Measurements from ENCODE around the gene ZSCAN5C.
"Not testable (repeated sequence)": the region's sequence is repeated elsewhere in the genome, so short reads cannot be mapped to it uniquely, and the experiment has no call there.

- TF ChIP-seq CTCF (IDR thresholded peaks at IDR 0.05; ENCODE audit: insufficient read depth, low read depth, low read length); EZH2 (IDR thresholded peaks at IDR 0.05; ENCODE audit: insufficient read depth, low read length): not testable (repeated sequence)
These were observed 4.4 kb upstream of the ZSCAN5C start, which contains the start of gene ZSCAN5B for GRCh38 chr19:56197646-56198045.

Measured in astrocyte (in vitro differentiated cells and primary cell).